ENCODE measurements around the gene ASB18. TPM values are rescaled to one million over a fixed set of nuclear protein-coding genes. Genes with fewer than 3 reads are reported as not detected.

Gene ASB18
- total and polyA plus RNA-seq, 10 of the 15 experiments (the other 5 are each of a cell fraction or from before 2014, with no cell fraction given), result not detected

DNA sequence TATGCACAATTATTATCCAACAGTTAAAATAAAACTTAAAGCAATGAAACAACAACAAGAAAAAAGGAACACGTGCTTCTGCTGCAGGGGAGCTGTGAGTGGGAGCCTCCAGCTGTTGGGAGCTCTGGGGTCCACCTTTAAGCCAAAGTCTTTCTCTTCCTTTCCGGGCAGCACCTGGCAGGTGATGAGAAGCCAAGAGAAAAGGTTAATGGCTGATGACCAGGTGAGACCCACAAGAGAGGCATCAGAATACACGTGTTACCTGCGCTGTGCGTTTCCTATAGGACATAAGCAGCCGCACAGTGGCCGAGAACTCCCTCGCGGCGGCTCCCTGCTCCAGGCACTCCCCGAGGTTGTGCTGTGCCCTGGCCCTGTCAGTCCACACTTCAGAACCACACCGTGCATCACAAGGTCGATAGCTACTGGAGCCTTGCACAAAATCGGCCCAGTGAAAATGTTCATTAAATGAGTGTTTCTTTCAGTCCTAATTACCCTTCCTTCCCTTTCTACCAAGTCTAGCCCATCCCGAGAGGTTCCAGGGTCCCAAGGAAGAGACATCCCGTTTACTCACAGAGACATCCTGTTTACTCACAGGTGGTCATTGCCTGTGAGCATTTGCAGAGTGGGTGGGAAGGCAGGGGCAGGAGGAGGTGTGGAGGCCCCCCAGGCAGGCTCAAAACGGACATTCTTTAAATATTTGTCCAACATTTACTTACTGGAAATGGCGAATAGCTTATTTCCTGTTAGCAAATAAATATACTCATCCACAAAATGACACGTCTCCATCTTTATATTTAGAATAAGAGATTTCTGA, 44.9 kb upstream of the ASB18 start (continued):
- TF ChIP-seq, protein P1, sequence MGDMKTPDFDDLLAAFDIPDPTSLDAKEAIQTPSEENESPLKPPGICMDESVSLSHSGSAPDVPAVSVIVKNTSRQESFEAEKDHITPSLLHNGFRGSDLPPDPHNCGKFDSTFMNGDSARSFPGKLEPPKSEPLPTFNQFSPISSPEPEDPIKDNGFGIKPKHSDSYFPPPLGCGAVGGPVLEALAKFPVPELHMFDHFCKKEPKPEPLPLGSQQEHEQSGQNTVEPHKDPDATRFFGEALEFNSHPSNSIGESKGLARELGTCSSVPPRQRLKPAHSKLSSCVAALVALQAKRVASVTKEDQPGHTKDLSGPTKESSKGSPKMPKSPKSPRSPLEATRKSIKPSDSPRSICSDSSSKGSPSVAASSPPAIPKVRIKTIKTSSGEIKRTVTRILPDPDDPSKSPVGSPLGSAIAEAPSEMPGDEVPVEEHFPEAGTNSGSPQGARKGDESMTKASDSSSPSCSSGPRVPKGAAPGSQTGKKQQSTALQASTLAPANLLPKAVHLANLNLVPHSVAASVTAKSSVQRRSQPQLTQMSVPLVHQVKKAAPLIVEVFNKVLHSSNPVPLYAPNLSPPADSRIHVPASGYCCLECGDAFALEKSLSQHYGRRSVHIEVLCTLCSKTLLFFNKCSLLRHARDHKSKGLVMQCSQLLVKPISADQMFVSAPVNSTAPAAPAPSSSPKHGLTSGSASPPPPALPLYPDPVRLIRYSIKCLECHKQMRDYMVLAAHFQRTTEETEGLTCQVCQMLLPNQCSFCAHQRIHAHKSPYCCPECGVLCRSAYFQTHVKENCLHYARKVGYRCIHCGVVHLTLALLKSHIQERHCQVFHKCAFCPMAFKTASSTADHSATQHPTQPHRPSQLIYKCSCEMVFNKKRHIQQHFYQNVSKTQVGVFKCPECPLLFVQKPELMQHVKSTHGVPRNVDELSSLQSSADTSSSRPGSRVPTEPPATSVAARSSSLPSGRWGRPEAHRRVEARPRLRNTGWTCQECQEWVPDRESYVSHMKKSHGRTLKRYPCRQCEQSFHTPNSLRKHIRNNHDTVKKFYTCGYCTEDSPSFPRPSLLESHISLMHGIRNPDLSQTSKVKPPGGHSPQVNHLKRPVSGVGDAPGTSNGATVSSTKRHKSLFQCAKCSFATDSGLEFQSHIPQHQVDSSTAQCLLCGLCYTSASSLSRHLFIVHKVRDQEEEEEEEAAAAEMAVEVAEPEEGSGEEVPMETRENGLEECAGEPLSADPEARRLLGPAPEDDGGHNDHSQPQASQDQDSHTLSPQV (IDR thresholded peaks at IDR 0.05), result no peak
- TF ChIP-seq E2F4 (IDR thresholded peaks at IDR 0.05; ENCODE audit: low read depth, low read length), result no peak
- no peak for TF ChIP-seq JUNB (IDR thresholded peaks at IDR 0.05)
- TF ChIP-seq, protein P2, sequence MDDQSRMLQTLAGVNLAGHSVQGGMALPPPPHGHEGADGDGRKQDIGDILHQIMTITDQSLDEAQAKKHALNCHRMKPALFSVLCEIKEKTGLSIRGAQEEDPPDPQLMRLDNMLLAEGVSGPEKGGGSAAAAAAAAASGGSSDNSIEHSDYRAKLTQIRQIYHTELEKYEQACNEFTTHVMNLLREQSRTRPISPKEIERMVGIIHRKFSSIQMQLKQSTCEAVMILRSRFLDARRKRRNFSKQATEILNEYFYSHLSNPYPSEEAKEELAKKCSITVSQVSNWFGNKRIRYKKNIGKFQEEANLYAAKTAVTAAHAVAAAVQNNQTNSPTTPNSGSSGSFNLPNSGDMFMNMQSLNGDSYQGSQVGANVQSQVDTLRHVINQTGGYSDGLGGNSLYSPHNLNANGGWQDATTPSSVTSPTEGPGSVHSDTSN (IDR thresholded peaks at IDR 0.05; ENCODE audit: insufficient replicate concordance, low read depth, low read length), result no peak
- no peak for TF ChIP-seq KLF5 (IDR thresholded peaks at IDR 0.05; ENCODE audit: partially characterized antibody)

Measured in GM12878 (cell line).